GM20431 (cell line): Measurements from ENCODE around the gene CEP85L.

ENCODE experiments used
- in situ Hi-C: fragments of 300-500 bp; cut with MseI, MboI; formaldehyde crosslinking; loops from one replicate; pipeline ENCODE4 v1.15.0; 2020; ENCODE audit warnings: low sequenced_read_pairs; ENCODE audit not compliant: unreplicated experiment

Gene CEP85L

DNA sequence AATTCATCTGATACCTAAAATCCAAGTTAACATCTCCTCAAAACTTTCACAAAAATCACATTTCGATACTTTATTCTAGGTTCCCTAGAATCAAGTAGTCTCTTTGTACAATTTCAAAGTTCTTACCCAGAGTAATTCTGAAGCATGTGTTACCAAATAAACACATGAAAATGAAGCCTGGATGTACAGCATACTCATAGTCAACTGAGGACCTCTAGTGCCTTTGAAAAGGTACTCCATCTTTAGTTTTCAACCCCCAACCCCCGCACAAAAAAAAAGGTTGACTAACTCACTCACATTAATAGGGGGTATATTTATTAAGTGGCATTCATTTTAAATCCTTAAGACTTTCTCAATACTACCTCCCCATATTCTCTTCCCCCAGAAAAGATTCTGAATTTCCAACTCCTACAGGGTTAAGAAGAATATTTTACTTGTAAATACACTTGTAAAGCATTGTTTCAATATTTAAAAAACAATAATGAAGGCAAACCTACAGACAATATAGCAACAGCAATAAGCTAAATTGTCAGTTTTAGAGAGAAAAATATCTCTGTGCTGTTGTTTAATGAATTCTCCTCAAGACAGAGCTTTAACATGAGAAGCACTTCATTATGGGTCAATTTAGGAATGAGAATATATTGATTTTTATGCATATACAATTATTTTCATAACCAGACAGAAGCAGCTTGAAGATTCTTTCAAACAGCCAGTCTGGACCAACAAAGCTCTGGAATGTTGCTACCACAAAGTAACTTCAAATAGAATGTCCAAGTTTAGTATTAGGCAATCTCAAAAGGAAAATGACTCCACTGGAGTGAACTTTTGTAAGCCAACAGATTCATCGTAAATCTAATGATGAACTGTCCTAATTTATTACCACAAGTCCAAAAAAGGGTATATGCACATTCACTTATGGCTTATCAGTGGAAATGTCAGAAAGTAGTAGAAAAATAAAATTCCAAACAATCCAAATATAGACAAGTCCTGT is 100.0 kb downstream of the CEP85L start:
- in situ Hi-C loops: loop anchor here (25.0 kb wide), 1 partner anchor 211 kb away; no protein-coding TSS in a partner anchor

DNA sequence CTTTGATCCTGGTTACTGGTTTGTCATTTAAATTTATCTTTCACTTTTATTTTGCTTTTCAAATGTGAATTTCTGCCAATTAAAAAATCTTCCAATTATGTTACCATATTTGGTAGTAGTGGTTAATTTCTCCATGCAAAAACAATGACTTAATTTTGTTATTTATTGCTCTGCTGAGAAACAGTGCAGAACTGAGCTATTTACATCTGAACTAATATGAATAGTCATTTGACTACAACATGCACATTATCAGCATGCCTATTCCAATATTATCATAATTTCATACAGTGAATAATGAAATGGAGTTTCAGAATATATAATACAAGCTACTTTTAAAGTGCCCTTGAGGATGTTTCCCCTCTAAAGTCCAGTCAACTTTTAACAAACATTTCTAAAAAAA is 102.8 kb downstream of the CEP85L start:
- in situ Hi-C loops: loop anchor here (25.0 kb wide), 1 partner anchor 261 kb away; no protein-coding TSS in a partner anchor

DNA sequence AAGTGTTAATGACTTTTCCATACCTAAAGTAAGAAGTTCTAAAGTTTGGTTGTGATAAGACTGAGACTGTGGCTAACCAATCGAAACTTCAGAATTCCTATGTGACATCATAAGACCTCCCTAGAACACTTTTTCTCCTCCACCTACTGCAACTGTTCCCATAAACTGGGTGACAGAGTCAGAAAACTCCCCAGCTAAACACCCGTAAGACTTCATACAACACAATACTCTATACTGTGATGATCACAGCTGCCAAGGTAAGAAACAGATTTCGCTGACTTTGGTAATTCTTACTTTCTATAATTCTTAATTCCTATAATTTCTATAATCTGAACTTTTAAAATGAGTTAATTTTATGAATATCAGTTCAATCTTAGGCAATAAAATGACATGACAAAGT is 103.3 kb downstream of the CEP85L start, which contains the start of gene PLN:
TSS of gene PLN (plus strand) at position 161 of the 400 bp plus-strand sequence. CDS start 10,626 bp downstream, outside the sequence.
- in situ Hi-C loops: loop anchor here (25.0 kb wide), 1 partner anchor 261 kb away; no protein-coding TSS in a partner anchor

DNA sequence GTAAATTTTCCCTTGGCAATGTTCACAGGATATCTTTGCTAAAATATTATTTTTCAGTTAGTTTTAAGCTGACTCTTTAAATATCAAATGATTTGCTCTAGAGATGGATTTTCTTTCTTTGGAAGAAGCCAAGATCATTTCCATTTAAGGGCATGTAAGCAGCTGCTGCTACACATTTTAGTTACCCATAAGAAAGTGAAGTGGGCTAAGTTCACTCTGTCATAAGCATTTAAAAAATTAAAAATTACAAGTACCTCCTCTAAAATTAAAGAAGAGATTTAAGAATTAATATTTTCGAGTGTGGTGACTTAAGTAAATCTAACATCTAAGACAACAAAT is 104.5 kb downstream of the CEP85L start:
- in situ Hi-C loops: loop anchor here (25.0 kb wide), 1 partner anchor 260 kb away; no protein-coding TSS in a partner anchor

DNA sequence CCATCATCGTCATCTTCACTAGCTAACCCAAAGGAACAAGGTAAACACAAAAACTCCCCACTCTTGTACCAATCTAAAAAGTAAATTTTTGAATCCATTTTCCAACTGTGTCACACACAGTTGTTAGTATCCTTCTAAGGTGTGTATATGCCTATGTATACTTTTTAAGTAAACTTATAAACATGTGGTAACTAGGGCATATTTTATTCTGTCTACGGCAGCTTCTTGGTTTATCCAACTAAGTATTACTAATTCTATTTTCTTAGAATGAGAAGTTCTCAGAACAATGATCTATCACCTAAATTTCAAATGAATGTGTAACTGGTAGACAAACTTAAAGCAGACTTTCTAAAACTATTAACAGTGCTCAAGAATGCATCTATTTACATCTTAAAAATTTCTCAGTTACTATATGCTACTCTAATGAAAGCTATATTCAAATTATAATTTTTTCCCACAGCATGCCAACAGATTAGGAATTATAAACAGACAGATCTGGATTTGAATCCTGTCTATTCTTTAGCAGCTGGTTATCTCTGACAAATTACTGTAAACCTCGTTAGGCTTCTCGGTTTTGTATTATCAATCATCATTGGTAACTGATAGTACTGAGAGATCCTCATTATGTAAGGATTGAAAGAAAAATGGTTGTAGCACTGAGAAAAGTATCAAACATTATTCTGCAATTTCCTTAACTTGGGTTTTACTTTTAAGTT is 105.1 kb downstream of the CEP85L start:
- in situ Hi-C loops: loop anchor here (25.0 kb wide), 1 partner anchor 259 kb away; no protein-coding TSS in a partner anchor

DNA sequence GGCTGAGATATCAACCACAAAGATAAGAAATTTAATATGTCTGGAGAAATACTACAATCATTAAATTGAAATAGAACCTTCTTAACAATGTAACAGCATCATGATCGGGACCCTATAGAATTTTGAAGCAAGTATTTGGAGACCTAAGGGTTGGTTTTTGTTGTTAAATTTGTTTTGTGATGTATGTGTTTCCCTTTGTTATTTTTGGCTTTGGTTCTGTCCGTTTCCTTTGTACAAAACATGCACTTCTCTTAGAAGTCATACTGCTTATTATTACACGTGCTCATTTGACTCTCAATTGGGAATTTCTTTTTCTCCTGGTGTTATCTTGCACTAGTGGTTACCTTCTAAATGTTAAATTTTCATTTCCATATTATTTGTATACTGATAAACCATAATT is 107.3 kb downstream of the CEP85L start:
- in situ Hi-C loops: loop anchor here (25.0 kb wide), 1 partner anchor 257 kb away; no protein-coding TSS in a partner anchor

DNA sequence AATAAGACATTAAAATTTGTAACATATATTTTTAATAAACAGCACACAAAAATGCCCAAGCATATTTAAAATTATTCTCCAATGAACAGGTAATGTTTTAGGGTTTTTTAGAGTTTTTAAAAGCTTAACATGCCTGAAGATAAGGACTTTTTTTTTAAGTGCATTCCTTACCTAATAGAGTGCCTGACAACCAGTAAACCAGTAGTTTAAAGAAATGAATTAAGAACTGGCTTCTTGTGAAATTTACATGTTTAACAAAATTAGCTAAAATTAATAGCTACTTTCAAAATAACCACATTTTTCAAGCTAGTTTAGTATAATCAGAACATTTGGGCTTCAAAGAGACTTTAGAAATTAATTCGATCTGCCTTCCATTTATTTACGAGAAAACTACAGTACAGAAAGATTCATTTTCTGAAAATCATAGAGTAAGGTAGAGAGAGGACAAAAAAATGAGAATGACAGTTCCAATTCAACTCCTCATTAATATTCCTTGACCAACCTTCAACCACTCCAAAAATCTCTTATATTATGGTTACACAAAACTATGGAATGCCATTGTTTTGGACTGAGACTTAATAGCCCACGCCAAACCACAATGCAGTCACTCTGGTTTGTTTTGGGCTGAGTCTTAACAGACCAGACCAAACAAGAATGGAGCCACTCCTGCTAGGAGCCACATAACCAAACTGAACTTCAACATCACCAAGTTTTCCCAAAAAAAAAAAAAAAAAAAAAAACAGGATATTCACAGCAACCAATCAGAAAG is 109.0 kb downstream of the CEP85L start:
- in situ Hi-C loops: loop anchor here (25.0 kb wide), 1 partner anchor 255 kb away; no protein-coding TSS in a partner anchor

DNA sequence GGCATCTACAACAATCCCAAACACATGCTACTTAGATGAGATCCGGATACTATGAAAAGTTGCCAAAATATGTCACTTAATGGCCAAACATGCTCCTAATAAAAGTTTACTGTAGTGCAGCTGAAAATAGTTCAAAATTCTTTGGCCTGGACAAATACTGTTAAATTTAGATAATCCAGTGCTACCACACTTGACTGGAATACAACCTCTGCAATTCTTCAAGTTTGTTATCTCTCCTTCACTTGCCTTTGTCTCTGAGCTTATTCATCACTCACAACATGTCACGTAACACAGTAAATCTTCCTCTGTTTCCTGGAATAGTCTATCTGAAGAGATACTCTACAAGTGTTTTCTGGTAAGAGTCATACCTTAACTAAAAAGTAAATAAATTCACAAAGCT is 113.8 kb downstream of the CEP85L start:
- in situ Hi-C loops: loop anchor here (25.0 kb wide), 1 partner anchor 250 kb away; no protein-coding TSS in a partner anchor

DNA sequence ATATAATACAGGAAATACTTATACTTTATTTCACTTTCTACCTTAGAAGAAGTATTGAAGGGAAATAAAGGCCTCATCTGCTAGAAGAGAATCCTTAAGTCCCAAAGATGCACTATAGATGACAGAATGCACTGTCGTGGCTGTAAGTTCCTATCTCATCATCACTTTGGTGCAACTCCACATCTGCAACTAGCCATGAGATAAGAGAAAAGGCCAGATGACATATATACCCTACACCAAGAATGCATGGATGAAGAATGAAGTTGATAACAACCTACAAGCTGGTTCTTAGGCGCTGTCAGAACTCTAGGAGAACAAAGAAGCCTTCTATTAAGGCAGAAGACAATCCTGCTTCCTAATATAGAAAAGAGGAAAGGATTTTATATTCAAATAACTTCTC is 114.9 kb downstream of the CEP85L start:
- in situ Hi-C loops: loop anchor here (25.0 kb wide), 1 partner anchor 249 kb away; no protein-coding TSS in a partner anchor

DNA sequence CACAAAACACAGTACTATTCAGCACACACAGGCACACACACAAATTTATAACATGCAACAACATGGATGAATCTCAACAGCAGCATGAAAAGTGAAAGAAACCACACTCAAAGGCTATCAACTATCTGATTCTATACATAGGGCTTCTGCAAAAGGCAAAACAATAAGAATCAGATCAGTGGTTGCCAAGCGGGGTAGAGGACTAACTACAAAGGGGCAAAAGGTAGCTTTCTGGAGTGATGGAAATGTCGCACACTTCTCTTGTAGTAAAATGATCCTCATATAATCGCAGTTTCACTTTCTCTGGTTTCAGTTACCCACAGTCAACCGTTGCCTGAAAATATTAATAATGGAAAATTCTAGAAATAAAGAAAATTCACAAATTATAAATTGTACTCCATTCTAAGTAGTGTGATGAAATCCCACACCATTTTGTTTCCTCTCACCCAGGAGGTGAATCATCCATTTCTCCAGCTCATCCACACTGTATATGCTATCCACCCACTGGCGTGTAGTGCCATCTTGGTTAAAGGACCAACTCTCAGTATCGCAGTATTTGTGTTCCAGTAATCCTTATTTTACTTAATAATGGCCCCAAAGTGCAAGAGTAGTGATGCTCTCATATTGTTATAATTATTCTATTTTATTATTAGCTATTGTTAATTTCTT is 116.1 kb downstream of the CEP85L start:
- in situ Hi-C loops: loop anchor here (25.0 kb wide), 1 partner anchor 248 kb away; no protein-coding TSS in a partner anchor

DNA sequence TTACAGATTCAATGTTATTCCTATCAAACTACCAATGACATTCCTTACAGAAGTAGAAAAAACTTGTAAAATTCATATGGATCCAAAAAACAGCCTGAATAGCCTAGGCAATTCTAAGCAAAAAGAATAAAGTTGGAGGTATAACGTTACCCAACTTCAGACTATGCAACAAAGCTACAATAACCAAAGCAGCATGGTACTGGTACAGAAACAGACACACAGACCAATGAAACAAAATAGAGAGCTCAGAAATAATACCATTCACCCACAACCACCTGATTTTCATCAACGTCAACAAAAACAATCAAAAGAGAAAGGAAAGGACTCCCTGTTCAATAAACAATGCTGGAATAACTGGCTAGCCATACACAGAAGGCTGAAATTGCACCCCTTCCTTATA is 120.4 kb downstream of the CEP85L start:
- in situ Hi-C loops: loop anchor here (25.0 kb wide), 1 partner anchor 244 kb away; no protein-coding TSS in a partner anchor

DNA sequence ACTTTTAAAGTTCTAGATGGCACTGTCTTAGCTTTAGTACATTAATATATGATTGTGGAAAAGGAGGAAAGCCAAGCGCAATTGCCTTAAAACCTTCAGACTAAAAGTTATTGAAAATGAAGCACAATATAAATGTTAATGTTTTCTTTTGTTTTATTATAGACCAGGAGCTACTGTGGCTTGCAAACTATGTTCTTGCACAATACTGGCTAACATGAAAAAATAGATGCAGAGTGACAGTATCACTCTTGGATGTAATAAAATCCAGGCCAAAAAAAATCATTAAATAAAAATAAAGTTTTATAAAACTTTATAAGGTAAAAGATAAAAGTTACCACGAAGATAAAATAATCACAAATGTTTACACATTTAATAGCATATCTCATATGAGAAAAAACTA is 121.6 kb downstream of the CEP85L start:
- in situ Hi-C loops: loop anchor here (25.0 kb wide), 1 partner anchor 242 kb away; no protein-coding TSS in a partner anchor

DNA sequence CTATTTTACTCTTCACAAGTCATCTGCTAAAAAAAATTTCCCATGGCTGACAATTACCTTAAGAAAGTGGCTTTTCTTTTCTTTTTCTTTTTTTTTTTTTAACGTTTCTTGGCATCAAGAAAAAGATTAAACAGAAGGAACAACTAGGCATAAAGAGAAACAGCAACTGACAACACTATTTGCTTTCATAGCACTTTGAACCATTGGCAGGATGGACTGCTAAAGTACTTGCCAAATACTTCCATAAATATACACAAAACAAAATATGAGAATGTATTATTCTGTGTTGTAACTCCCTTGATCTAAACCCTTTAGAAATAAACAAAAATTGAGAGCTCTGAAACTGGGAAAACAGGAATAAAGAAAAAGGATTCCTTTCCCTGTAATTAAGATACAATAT is 123.3 kb downstream of the CEP85L start:
- in situ Hi-C loops: loop anchor here (25.0 kb wide), 1 partner anchor 241 kb away; no protein-coding TSS in a partner anchor

DNA sequence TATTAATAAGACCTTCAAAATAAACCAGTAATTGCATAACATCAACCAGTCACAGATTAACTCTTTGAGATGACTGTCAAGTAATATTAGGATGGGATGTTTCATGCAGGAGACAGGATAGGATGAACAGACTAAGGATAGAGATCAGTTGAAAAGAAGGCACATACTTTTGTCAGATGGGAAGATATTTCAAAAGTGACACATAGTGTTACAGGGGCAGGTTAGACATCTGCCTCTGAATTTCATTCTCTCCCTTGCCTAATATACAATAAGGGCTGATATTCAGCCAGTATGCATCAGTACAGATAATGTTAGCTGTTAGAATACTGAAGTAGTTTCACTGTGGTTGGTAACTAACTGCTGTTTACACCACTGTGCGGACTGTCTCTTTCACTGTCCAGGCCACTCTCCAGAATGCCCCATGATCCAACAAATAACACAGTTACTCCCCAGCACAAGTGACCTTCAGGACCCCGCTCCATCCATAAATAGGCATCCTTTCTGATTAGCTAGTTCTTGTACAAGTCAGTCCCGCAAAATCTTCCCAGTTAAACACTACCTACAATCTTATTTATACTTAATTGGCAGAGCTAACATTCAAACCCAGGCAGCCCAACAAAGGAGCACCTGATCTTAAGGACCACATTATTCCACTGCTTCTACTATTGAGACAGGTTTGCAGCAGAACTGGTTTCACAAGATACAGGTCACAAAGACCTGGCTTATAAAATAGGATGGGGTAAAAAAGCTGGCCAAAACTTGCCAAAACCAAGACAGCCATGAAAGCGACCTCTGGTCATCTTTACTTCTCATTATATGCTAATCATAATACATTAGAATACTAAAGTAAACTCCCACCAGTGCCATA is 125.2 kb downstream of the CEP85L start:
- in situ Hi-C loops: loop anchor here (25.0 kb wide), 1 partner anchor 239 kb away; no protein-coding TSS in a partner anchor

DNA sequence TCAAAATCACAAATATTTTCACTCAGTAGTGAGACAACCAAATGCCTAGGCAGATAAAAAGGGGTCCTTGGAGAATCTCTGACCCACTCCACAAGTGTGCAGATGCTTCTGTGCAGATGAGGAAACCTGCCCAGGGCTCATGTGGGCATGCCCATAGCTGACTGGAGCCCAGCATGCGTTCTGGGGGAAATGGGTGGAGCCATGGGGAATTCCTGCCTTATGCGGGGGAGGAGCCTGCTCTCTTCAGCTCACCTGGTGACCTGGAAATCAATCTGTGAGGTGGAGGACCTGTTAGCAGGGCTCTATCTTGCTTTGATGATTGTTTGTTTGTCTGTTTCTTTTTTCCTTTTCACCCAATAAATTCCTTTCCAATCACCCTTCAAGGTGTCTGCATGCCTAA is 126.7 kb downstream of the CEP85L start:
- in situ Hi-C loops: loop anchor here (25.0 kb wide), 1 partner anchor 237 kb away; no protein-coding TSS in a partner anchor

DNA sequence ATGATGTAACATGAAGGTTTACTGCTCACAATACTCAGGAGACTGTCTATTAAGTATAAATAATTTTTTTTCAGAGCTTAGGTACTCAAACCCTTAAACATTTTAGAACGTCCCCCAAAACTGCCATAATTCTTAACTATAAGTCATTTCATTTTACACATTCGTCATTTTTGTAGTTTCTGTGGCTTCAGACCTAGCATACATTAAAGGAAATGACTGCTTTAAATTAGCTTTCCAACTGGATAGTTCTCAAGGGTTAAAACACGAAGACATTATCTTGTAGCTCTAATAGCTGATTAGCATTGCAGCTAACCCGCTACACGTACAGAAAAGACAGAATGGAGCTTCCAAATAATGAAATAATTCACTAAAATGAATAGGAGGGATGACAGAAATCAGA is 128.2 kb downstream of the CEP85L start:
- in situ Hi-C loops: no loop called here

DNA sequence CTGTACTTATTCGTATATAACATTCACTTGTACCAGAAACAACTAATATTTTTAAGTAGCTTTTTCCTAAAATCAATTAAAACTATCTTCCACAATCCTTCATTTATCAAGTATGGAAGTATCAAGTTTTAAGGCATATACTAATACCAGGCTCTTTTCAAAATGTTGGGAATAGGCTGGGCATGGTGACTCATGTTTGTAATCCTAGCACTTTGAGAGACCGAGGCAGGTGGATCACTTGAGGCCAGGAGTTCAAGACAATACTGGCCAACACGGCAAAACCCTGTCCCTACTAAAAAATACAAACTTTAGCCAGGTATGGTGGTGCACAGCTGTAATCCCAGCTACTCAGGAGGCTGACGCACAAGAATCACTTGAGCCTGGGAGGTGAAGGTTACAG is 129.0 kb downstream of the CEP85L start:
- in situ Hi-C loops: no loop called here

DNA sequence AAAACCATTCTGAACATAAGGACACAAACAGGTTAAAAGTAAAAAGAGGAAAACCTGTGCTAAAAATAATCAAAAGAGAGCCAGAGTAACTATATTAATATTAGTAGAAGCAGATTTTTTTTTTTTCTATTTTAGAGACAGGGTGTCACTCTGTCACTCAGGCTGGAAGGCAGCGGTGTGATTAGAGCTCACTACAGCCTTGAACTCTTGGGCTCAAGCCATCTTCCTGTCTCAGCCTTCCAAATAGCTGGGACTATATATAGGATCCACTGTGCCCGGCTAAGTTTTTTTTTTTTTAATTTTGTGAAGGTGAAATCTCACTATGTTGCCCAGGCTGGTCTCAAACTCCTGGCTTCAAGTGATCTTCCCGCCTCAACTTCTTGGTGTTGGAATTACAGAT is 136.7 kb downstream of the CEP85L start:
- in situ Hi-C loops: no loop called here
